Mesenchymal stem cell (in vitro differentiated cells and primary cell): ENCODE data around the gene NRP2.
A peak's percentile ranks its signal among the peaks of the same experiment; 100 is the strongest.

ENCODE experiments used
- DNase-seq: peaks from one replicate; pipeline ENCODE4 v3.0.0-alpha.2; 2013
- H2AFZ ChIP-seq: one replicate; pipeline ENCODE4 v1.6.1; 2013; ENCODE audit warnings: low read depth, mild to moderate bottlenecking, control low read depth, inconsistent platforms, low read length, moderate library complexity
- H2AK5ac ChIP-seq: 2 replicates; pipeline ENCODE4 v1.6.1; 2013; ENCODE audit warnings: low read length, moderate library complexity, mild to moderate bottlenecking, inconsistent platforms; ENCODE audit not compliant: severe bottlenecking
- H2BK120ac ChIP-seq: one replicate; pipeline ENCODE4 v1.6.1; 2013; ENCODE audit warnings: low read depth, mild to moderate bottlenecking, inconsistent platforms, low read length, moderate library complexity
- H2BK12ac ChIP-seq, 2 experiments: one replicate each; pipeline ENCODE4 v1.6.1; 2013; ENCODE audit warnings: inconsistent platforms in 2 of 2, low read length in 2 of 2, mild to moderate bottlenecking in 2 of 2, moderate library complexity in 2 of 2, control low read depth in 1 of 2
- H2BK15ac ChIP-seq: one replicate; pipeline ENCODE4 v1.6.1; 2013; ENCODE audit warnings: mild to moderate bottlenecking, low read depth, inconsistent platforms; ENCODE audit not compliant: poor library complexity, severe bottlenecking
- H2BK5ac ChIP-seq: 2 replicates; pipeline ENCODE4 v1.6.1; 2013; ENCODE audit warnings: low read depth, mild to moderate bottlenecking, low read length, control low read depth, inconsistent platforms; ENCODE audit not compliant: poor library complexity, severe bottlenecking
- H3K14ac ChIP-seq, 2 experiments: one replicate each; pipeline ENCODE4 v1.6.1; 2013; ENCODE audit warnings: inconsistent platforms in 2 of 2, low read length in 2 of 2, control low read depth in 1 of 2, mild to moderate bottlenecking in 1 of 2, moderate library complexity in 1 of 2
- H3K18ac ChIP-seq, 2 experiments: one replicate each; pipeline ENCODE4 v1.6.1; 2013; ENCODE audit warnings: inconsistent platforms in 2 of 2, low read length in 2 of 2, control low read depth in 1 of 2, low read depth in 1 of 2, mild to moderate bottlenecking in 1 of 2
- H3K23ac ChIP-seq, 2 experiments: one replicate each; pipeline ENCODE4 v1.6.1; 2013; ENCODE audit warnings: inconsistent platforms in 2 of 2, low read length in 2 of 2, mild to moderate bottlenecking in 2 of 2, moderate library complexity in 2 of 2, control low read depth in 1 of 2
- H3K27ac ChIP-seq: 2 replicates; pipeline ENCODE4 v1.5.1; 2013; ENCODE audit warnings: mild to moderate bottlenecking, moderate library complexity, low read length, control low read depth, inconsistent platforms; ENCODE audit not compliant: poor library complexity, severe bottlenecking
- H3K27me3 ChIP-seq, 2 experiments: 2 replicates each; pipeline versions ENCODE4 v1.6.1 to v1.7.0; 2013; ENCODE audit warnings: low read length in 2 of 2, mild to moderate bottlenecking in 2 of 2, moderate library complexity in 2 of 2, control low read depth in 1 of 2, inconsistent platforms in 1 of 2; ENCODE audit not compliant: control insufficient read depth in 1 of 2, insufficient read depth in 1 of 2
- H3K36me3 ChIP-seq, 2 experiments: 2 replicates each; pipeline versions ENCODE4 v1.6.1 to v1.7.0; 2013; ENCODE audit warnings: low read length in 2 of 2, control low read depth in 1 of 2, inconsistent platforms in 1 of 2, low read depth in 1 of 2, mild to moderate bottlenecking in 1 of 2; ENCODE audit not compliant: insufficient read depth in 2 of 2, control insufficient read depth in 1 of 2
- H3K4ac ChIP-seq, 2 experiments: one replicate each; pipeline ENCODE4 v1.6.1; 2013; ENCODE audit warnings: inconsistent platforms in 2 of 2, low read length in 2 of 2, mild to moderate bottlenecking in 2 of 2, moderate library complexity in 2 of 2, control low read depth in 1 of 2, low read depth in 1 of 2
- H3K4me1 ChIP-seq: 2 replicates; pipeline ENCODE4 v1.6.1; 2013; ENCODE audit warnings: low read depth, low read length, control low read depth; ENCODE audit not compliant: control insufficient read depth, insufficient read depth
- H3K4me2 ChIP-seq: 2 replicates; pipeline ENCODE4 v1.6.1; 2013; ENCODE audit warnings: low read length, mild to moderate bottlenecking, inconsistent platforms; ENCODE audit not compliant: poor library complexity, severe bottlenecking
- H3K4me3 ChIP-seq, 2 experiments: 2 replicates each; pipeline versions ENCODE4 v1.5.1 to v1.7.0; 2013; ENCODE audit warnings: low read length in 2 of 2, mild to moderate bottlenecking in 2 of 2, control low read depth in 1 of 2, low read depth in 1 of 2; ENCODE audit not compliant: insufficient read depth in 1 of 2
- H3K79me1 ChIP-seq: replicated peaks from 2 replicates; pipeline ENCODE4 v1.6.1; 2013; ENCODE audit warnings: mild to moderate bottlenecking, control low read depth, low read length, inconsistent platforms; ENCODE audit not compliant: poor library complexity, severe bottlenecking
- H3K9ac ChIP-seq: 2 replicates; pipeline ENCODE4 v1.7.0; 2013; ENCODE audit warnings: mild to moderate bottlenecking, low read length, moderate library complexity
- H3K9me3 ChIP-seq: 2 replicates; pipeline ENCODE4 v1.7.0; 2013; ENCODE audit warnings: mild to moderate bottlenecking, low read length; ENCODE audit not compliant: control insufficient read depth
- H4K8ac ChIP-seq: one replicate; pipeline ENCODE4 v1.6.1; 2013; ENCODE audit warnings: inconsistent platforms, mild to moderate bottlenecking, low read length, moderate library complexity
- H4K91ac ChIP-seq: one replicate; pipeline ENCODE4 v1.6.1; 2013; ENCODE audit warnings: mild to moderate bottlenecking, low read length, inconsistent platforms
- WGBS: methylation state at CpG from one replicate; pipeline ENCODE4 v1.1.7; 2013; ENCODE audit warnings: mixed read lengths; 5-methylcytosine and 5-hydroxymethylcytosine counted together

Gene NRP2

DNA sequence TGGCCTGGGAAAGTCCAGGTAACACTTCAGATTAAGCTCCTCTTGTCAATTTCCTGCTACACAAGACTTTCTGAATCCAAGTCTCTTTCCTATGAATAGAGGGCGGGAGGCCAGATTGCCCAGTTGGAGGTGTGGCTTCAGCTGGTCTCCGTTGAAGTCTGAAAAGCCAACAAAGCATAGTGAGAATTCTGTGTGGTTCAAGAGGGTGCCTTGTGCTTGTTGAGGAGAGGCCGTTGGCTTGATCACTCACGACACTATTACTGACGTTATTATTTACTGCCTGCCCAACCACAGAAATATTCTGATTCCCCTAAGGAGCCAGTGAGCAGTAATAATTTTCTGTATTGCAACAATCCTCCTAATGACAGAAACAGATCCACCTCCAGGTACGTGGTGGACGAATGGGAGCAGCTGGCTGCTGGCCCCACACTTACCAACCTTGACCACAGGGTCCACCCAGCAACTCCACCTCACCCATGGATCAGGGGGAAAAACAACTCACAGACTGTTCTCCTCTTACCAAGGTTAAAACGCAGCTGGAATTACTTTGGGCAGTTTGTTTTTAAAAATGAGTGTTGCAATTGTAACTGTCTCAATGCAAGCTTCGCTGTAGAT lies 21.9 kb downstream of the NRP2 start:
- peak overlapping the region; percentile 97 for H2AK5ac ChIP-seq
- peaks cover 26% of the 10 kb centered on the region for H3K79me1 ChIP-seq
- H3K4ac ChIP-seq: peak overlapping the region in 1 of 2 experiments; percentile 54
- no peaks in the 10 kb centered on the region for H3K9me3 ChIP-seq
- H3K4me3 ChIP-seq: no peak overlapping the region
- DNase-seq: no peak
- peak overlapping the region; percentile 70 for H4K91ac ChIP-seq
- no peak overlapping the region for H2AFZ ChIP-seq
- peak overlapping the region; percentile 19 for H4K8ac ChIP-seq
- no peak overlapping the region for H3K14ac ChIP-seq
- no peak overlapping the region for H2BK120ac ChIP-seq
- peaks cover 0 to 3% of the 10 kb centered on the region in 2 experiments for H3K36me3 ChIP-seq
- H2BK12ac ChIP-seq: peak overlapping the region; percentile 49 to 98
- peak overlapping the region; percentile 9 for H3K9ac ChIP-seq
- no peak overlapping the region for H3K23ac ChIP-seq
- H3K4me2 ChIP-seq: no peak overlapping the region
- peak overlapping the region; percentile 12 for H3K27ac ChIP-seq
- WGBS: 40% methylated on average over 8 of the region's 9 CpGs
- peak overlapping the region; percentile 77 to 89 for H3K18ac ChIP-seq
- H3K4me1 ChIP-seq: peaks cover 46% of the 10 kb centered on the region
- no peak overlapping the region for H2BK5ac ChIP-seq
- no peaks in the 10 kb centered on the region for H3K27me3 ChIP-seq
- H2BK15ac ChIP-seq: no peak overlapping the region

DNA sequence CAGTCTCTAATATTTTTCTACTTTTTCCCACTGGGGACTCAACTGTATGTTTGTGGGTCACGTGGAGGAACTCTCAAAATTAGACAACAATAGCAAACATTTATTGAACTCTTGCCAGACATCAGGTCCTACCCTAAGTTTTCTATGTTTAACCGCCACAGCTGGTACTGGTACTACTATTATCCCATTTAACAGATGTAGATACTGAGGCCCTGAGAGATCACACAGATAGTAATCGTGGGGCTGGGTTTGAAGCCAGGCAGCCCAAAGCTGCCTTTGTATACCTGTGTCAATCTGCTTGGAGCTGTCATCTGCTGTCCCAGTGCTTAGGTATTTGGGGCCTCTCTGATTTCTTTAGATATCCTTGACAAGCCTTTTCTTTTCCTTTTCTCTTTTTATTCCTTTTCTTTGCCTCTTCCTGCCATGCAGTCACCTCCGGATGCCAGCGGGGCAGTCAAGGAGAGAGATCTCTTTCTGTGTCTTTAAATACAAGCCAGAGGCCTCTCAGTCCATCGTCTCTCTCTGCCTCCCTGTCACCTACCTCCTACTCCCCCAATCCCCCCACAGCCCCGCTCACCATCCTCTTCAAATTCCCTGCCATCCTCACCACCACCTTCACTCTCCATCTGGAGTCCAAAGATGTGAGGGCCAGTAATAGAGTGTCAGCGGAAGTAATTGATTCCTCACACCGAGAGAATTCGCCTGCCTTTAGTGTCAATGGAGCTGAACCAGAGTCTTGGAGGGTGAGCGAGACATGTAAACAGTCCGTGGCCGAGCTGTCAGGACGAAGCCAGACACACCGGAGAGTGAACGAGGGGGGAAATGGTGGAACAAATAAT lies 23.4 kb downstream of the NRP2 start:
- Histone ChIP-seq H2BK15ac (no peak overlapping the region), H3K4me1 (peaks cover 39% of the 10 kb centered on the region)

DNA sequence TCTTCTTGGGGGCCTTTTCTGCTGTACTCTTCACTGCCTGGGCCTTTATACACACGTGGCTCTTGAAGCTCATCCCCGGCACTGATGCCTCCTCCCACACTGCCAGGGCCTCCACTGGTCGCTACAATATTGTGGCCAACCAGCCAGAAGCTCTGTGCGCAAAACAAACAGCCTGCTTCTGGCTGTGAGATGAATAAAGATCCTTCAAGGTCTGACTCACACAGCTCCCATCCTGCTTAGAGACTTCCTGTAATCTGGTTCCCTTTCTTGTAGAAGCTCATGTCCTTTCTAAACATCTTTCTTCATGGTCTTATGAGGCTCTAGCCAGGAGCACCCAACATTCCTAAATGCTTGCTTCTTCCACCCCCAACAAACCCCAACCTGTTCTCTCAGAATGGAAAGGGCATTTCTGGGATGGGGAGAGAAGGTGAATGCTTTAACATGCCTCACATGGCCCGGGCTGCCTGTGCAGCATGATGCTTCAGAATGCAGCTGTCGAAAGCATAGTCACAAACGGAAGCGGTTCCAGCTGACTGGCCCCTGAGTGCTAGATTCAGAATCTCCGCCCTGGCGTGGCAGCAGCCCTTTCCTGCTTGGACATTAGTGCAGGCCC lies 24.6 kb downstream of the NRP2 start:
- H3K14ac ChIP-seq: no peak overlapping the region
- DNase-seq: peak; percentile 97
- peak overlapping the region; percentile 34 for H2BK5ac ChIP-seq
- H2BK12ac ChIP-seq: peak overlapping the region; percentile 23 to 33
- peak overlapping the region; percentile 55 for H4K91ac ChIP-seq
- H3K4me3 ChIP-seq: no peak overlapping the region
- peaks cover 0 to 3% of the 10 kb centered on the region in 2 experiments for H3K36me3 ChIP-seq
- no peaks in the 10 kb centered on the region for H3K9me3 ChIP-seq
- H3K18ac ChIP-seq: peak overlapping the region; percentile 55 to 74
- peak overlapping the region; percentile 69 to 91 for H3K4ac ChIP-seq
- H2BK120ac ChIP-seq: peak overlapping the region; percentile 92
- peaks cover 38% of the 10 kb centered on the region for H3K4me1 ChIP-seq
- H3K79me1 ChIP-seq: peaks cover 32% of the 10 kb centered on the region
- peak overlapping the region; percentile 95 for H3K27ac ChIP-seq
- 11% methylated on average over 10 of the region's 10 CpGs for WGBS
- no peak overlapping the region for H2AFZ ChIP-seq
- H2BK15ac ChIP-seq: peak overlapping the region; percentile 56
- no peaks in the 10 kb centered on the region for H3K27me3 ChIP-seq
- H2AK5ac ChIP-seq: peak overlapping the region; percentile 77
- no peak overlapping the region for H3K4me2 ChIP-seq
- H3K23ac ChIP-seq: no peak overlapping the region
- H3K9ac ChIP-seq: peak overlapping the region; percentile 59
- peak overlapping the region; percentile 67 for H4K8ac ChIP-seq

More for the DNA sequence above, 23.4 kb downstream of the NRP2 start:
- Histone ChIP-seq H3K9ac (peak overlapping the region; percentile 59), H3K36me3 (peaks cover 0 to 3% of the 10 kb centered on the region in 2 experiments), H2AK5ac (peak overlapping the region; percentile 92), H3K4me2 (no peak overlapping the region), H3K18ac (peak overlapping the region; percentile 40 to 80), H2BK120ac (peak overlapping the region; percentile 56), H2BK12ac (peak overlapping the region; percentile 11 to 84), H4K8ac (peak overlapping the region; percentile 81), H3K14ac (peak overlapping the region in 1 of 2 experiments; percentile 56), H4K91ac (peak overlapping the region; percentile 79), H2AFZ (peak overlapping the region; percentile 55), H3K4ac (peak overlapping the region; percentile 9 to 94), H3K27me3 (no peaks in the 10 kb centered on the region), H3K27ac (peak overlapping the region; percentile 95), H2BK5ac (no peak overlapping the region), H3K4me3 (no peak overlapping the region), H3K23ac (no peak overlapping the region), H3K79me1 (peaks cover 32% of the 10 kb centered on the region), H3K9me3 (no peaks in the 10 kb centered on the region)
- DNase-seq: peak; percentile 49
- WGBS: 35% methylated on average over 16 of the region's 16 CpGs
